ENCODE data around the gene PLSCR5.

The PLSCR5 gene

GRCh38 chr3:146640361-146640760 lies 35.2 kb upstream of the PLSCR5 start:
- Histone ChIP-seq H3K4me3 (ENCODE audit: low read depth, low read length) (no peak overlapping the region), H3K27me3 (replicated peaks) (no peaks in the 10 kb centered on the region), H3K36me3 (replicated peaks) (no peaks in the 10 kb centered on the region), H3K27ac (no peak overlapping the region)
- in situ Hi-C loops (cut with HindIII; ENCODE audit: low pct_ligation_motif_present, low sequenced_read_pairs): no loop called here
- DNase-seq: no peak
- no peak for TF ChIP-seq CTCF (IDR thresholded peaks at IDR 0.05; ENCODE audit: low read depth, low read length, missing control alignments)

GRCh38 chr3:146638718-146639117 lies 33.6 kb upstream of the PLSCR5 start:
- Histone ChIP-seq H3K4me3 (ENCODE audit: low read depth, low read length) (no peak overlapping the region), H3K27me3 (replicated peaks) (no peaks in the 10 kb centered on the region), H3K36me3 (replicated peaks) (no peaks in the 10 kb centered on the region), H3K27ac (no peak overlapping the region)
- in situ Hi-C loops (cut with HindIII; ENCODE audit: low pct_ligation_motif_present, low sequenced_read_pairs): no loop called here
- no peak for DNase-seq
- TF ChIP-seq CTCF (IDR thresholded peaks at IDR 0.05; ENCODE audit: low read depth, low read length, missing control alignments): peak; percentile 39

GRCh38 chr3:146637871-146638270 lies 32.7 kb upstream of the PLSCR5 start:
- Histone ChIP-seq H3K36me3 (replicated peaks) (no peaks in the 10 kb centered on the region), H3K4me3 (ENCODE audit: low read depth, low read length) (no peak overlapping the region), H3K27me3 (replicated peaks) (no peaks in the 10 kb centered on the region), H3K27ac (no peak overlapping the region)
- no peak for TF ChIP-seq CTCF (IDR thresholded peaks at IDR 0.05; ENCODE audit: low read depth, low read length, missing control alignments)
- no peak for DNase-seq
- in situ Hi-C loops (cut with HindIII; ENCODE audit: low pct_ligation_motif_present, low sequenced_read_pairs): no loop called here

GRCh38 chr3:146636881-146637280 lies 31.7 kb upstream of the PLSCR5 start:
- no peak for DNase-seq
- H3K27me3 ChIP-seq (replicated peaks): no peaks in the 10 kb centered on the region
- no peak overlapping the region for H3K27ac ChIP-seq
- no peak overlapping the region for H3K4me3 ChIP-seq (ENCODE audit: low read depth, low read length)
- no peaks in the 10 kb centered on the region for H3K36me3 ChIP-seq (replicated peaks)
- no peak for TF ChIP-seq CTCF (IDR thresholded peaks at IDR 0.05; ENCODE audit: low read depth, low read length, missing control alignments)
- in situ Hi-C loops (cut with HindIII; ENCODE audit: low pct_ligation_motif_present, low sequenced_read_pairs): no loop called here

GRCh38 chr3:146634346-146634745 lies 29.2 kb upstream of the PLSCR5 start:
- no peak for DNase-seq
- Histone ChIP-seq H3K27me3 (replicated peaks) (no peaks in the 10 kb centered on the region), H3K27ac (no peak overlapping the region), H3K4me3 (ENCODE audit: low read depth, low read length) (no peak overlapping the region), H3K36me3 (replicated peaks) (no peaks in the 10 kb centered on the region)
- no peak for TF ChIP-seq CTCF (IDR thresholded peaks at IDR 0.05; ENCODE audit: low read depth, low read length, missing control alignments)
- in situ Hi-C loops (cut with HindIII; ENCODE audit: low pct_ligation_motif_present, low sequenced_read_pairs): no loop called here

GRCh38 chr3:146628671-146629070 lies 23.5 kb upstream of the PLSCR5 start:
- in situ Hi-C loops (cut with HindIII; ENCODE audit: low pct_ligation_motif_present, low sequenced_read_pairs): no loop called here
- DNase-seq: no peak
- TF ChIP-seq CTCF (IDR thresholded peaks at IDR 0.05; ENCODE audit: low read depth, low read length, missing control alignments): no peak
- Histone ChIP-seq H3K4me3 (ENCODE audit: low read depth, low read length) (no peak overlapping the region), H3K27ac (no peak overlapping the region), H3K36me3 (replicated peaks) (no peaks in the 10 kb centered on the region), H3K27me3 (replicated peaks) (no peaks in the 10 kb centered on the region)

All from brain microvascular endothelial cell (primary cell).